Panc1 (cell line): ENCODE measurements around the gene DOCK4. TPM values are rescaled to one million over a fixed set of nuclear protein-coding genes. Genes with fewer than 3 reads are reported as not detected.
A peak's percentile ranks its signal among the peaks of the same experiment; 100 is the strongest.

Source experiments
- ATAC-seq: fragments of 200-7000 bp; cut with Tn5 transposase; 2 replicates; pipeline ENCODE4 v1.9.1; 2020; ENCODE audit warnings: mild to moderate bottlenecking, moderate library complexity
- Bru-seq: library from RNA; stranded (reverse); fragments of 400-500 nt; gene quantifications from one replicate; lab custom pipeline; 2021; lab: Mats Ljungman, UMichigan
- BruChase-seq, 2 experiments: library from RNA; stranded (reverse); fragments of 400-500 nt; gene quantifications; one replicate each; lab custom pipeline; 2021; lab: Mats Ljungman, UMichigan
- BruUV-seq: library from RNA; stranded (reverse); fragments of 400-500 nt; replicated peaks from 2 replicates; lab custom pipeline; 2021; lab: Mats Ljungman, UMichigan
- CTCF ChIA-PET: fragments of 300-600 bp; sonication (Branson Sonifier 250); formaldehyde crosslinking; loops from one replicate; lab custom pipeline; 2022; ENCODE audit warnings: antibody characterized with exemption; lab: Charles Lee
- POLR2A ChIA-PET: fragments of 300-600 bp; sonication (Branson Sonifier 250); formaldehyde crosslinking; loops from one replicate; lab custom pipeline; 2022; ENCODE audit warnings: antibody characterized with exemption; lab: Charles Lee
- DNase-seq: peaks from one replicate; pipeline ENCODE4 v3.0.0-alpha.2; 2010; ENCODE audit warnings: low read depth, low spot score
- H3K27ac ChIP-seq: 2 replicates; pipeline ENCODE4 v1.5.1; 2011; ENCODE audit warnings: mild to moderate bottlenecking, low read length, inconsistent platforms
- H3K27me3 ChIP-seq: fragments of 200-500 bp; sonication (Bioruptor generic); 2 replicates; pipeline ENCODE4 v1.6.0; 2014; ENCODE audit warnings: low read length, inconsistent platforms; ENCODE audit not compliant: control insufficient read depth, insufficient read depth
- H3K36me3 ChIP-seq: fragments of 200-500 bp; sonication (Bioruptor generic); 2 replicates; pipeline ENCODE4 v1.5.1; 2014; ENCODE audit warnings: inconsistent platforms, mild to moderate bottlenecking, low read length, moderate library complexity; ENCODE audit not compliant: control insufficient read depth, insufficient read depth
- H3K4me1 ChIP-seq: 2 replicates; pipeline ENCODE4 v1.5.1; 2011; ENCODE audit warnings: inconsistent platforms, mild to moderate bottlenecking, low read length, moderate library complexity; ENCODE audit not compliant: control insufficient read depth, insufficient read depth
- H3K4me3 ChIP-seq, 2 experiments: 2 replicates each; pipeline ENCODE4 v1.5.1; 2011 to 2012; ENCODE audit warnings: low read depth in 2 of 2, low read length in 2 of 2, mild to moderate bottlenecking in 2 of 2, inconsistent platforms in 1 of 2, moderate library complexity in 1 of 2
- H3K9me3 ChIP-seq: fragments of 200-500 bp; sonication (Bioruptor generic); 2 replicates; pipeline ENCODE4 v1.5.1; 2014; ENCODE audit warnings: low read depth, mild to moderate bottlenecking, inconsistent platforms, low read length, moderate library complexity; ENCODE audit not compliant: control insufficient read depth, insufficient read depth
- CTCF ChIP-seq: fragments of 450-650 bp; IDR thresholded peaks from 2 replicates; pipeline ENCODE4 v1.5.1; 2017; ENCODE audit warnings: mild to moderate bottlenecking
- POLR2AphosphoS5 ChIP-seq: IDR thresholded peaks from 2 replicates; pipeline ENCODE4 v1.6.1; 2012; ENCODE audit warnings: mild to moderate bottlenecking, low read depth, low read length, moderate library complexity
- REST ChIP-seq, 2 experiments: IDR thresholded peaks; 2 replicates each; pipeline ENCODE4 v1.6.1; 2011 to 2012; ENCODE audit warnings: low read depth in 2 of 2, control low read depth in 1 of 2, low read length in 1 of 2, mild to moderate bottlenecking in 1 of 2, moderate library complexity in 1 of 2; ENCODE audit not compliant: insufficient read depth in 1 of 2
- SIN3A ChIP-seq: IDR thresholded peaks from 2 replicates; pipeline ENCODE4 v1.6.1; 2012; ENCODE audit warnings: low read depth, mild to moderate bottlenecking, low read length, moderate library complexity, borderline replicate concordance; ENCODE audit not compliant: insufficient read depth
- TCF7L2 ChIP-seq: IDR thresholded peaks from 2 replicates; pipeline ENCODE4 v1.6.1; 2011; ENCODE audit warnings: mild to moderate bottlenecking, low read depth, low read length, inconsistent platforms
- in situ Hi-C: cut with HindIII; loops from 2 replicates; pipeline ENCODE4 v1.10.0; 2016; ENCODE audit warnings: low sequenced_read_pairs, low pct_unique_long_range_greater_than_20kb
- intact Hi-C: fragments of 100-400 bp; cut with micrococcal nuclease; formaldehyde crosslinking; loops from one replicate; pipeline ENCODE4 v1.10.0; 2022; ENCODE audit not compliant: unreplicated experiment
- long read RNA-seq: library from polyadenylated mRNA; unstranded; transcript quantifications from one replicate; pipeline ENCODE4 v2.0.0, GENCODE V29; 2021; ENCODE audit not compliant: unreplicated experiment
- polyA plus RNA-seq: library from polyadenylated mRNA; unstranded; fragments of >200 nt; gene quantifications from one replicate; pipeline ENCODE4 v1.2.1, GENCODE V29; 2012; ENCODE audit warnings: missing spikeins; ENCODE audit not compliant: insufficient read length
- total RNA-seq: library from RNA; stranded (reverse); gene quantifications from one replicate; pipeline ENCODE4 v1.2.1, GENCODE V29; 2021; ENCODE audit not compliant: unreplicated experiment

Gene DOCK4, protein sequence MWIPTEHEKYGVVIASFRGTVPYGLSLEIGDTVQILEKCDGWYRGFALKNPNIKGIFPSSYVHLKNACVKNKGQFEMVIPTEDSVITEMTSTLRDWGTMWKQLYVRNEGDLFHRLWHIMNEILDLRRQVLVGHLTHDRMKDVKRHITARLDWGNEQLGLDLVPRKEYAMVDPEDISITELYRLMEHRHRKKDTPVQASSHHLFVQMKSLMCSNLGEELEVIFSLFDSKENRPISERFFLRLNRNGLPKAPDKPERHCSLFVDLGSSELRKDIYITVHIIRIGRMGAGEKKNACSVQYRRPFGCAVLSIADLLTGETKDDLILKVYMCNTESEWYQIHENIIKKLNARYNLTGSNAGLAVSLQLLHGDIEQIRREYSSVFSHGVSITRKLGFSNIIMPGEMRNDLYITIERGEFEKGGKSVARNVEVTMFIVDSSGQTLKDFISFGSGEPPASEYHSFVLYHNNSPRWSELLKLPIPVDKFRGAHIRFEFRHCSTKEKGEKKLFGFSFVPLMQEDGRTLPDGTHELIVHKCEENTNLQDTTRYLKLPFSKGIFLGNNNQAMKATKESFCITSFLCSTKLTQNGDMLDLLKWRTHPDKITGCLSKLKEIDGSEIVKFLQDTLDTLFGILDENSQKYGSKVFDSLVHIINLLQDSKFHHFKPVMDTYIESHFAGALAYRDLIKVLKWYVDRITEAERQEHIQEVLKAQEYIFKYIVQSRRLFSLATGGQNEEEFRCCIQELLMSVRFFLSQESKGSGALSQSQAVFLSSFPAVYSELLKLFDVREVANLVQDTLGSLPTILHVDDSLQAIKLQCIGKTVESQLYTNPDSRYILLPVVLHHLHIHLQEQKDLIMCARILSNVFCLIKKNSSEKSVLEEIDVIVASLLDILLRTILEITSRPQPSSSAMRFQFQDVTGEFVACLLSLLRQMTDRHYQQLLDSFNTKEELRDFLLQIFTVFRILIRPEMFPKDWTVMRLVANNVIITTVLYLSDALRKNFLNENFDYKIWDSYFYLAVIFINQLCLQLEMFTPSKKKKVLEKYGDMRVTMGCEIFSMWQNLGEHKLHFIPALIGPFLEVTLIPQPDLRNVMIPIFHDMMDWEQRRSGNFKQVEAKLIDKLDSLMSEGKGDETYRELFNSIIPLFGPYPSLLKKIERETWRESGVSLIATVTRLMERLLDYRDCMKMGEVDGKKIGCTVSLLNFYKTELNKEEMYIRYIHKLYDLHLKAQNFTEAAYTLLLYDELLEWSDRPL (N-terminal part only)
- 10.8 TPM for total RNA-seq
- 5.5 TPM for polyA plus RNA-seq
- percentile 57 among the genes with signal in this experiment for Bru-seq, nascent RNA
- percentile 50 among the genes with signal in this experiment for BruChase-seq, experiment 1, labeled RNA remaining after a 2-hour chase
- percentile 53 among the genes with signal in this experiment for BruChase-seq, experiment 2, labeled RNA remaining after a 6-hour chase
- long read RNA-seq, partial matches to known transcripts, result 2 of 5 reads
- long read RNA-seq, other reads (novel, unspliced or antisense), result 3 of 5 reads

- no TSS peak for BruUV-seq
- peak within 1 kb of the TSS; percentile 81 for H3K27ac ChIP-seq
- peak within 1 kb of the TSS; percentile 76 to 95 for H3K4me3 ChIP-seq
- peaks cover 8% of the 10 kb centered on the region for H3K4me1 ChIP-seq
- no peaks in the 10 kb centered on the region for H3K27me3 ChIP-seq
- intact Hi-C loops, result loop anchor here (10.0 kb wide), 1 partner anchor 178 kb away; no protein-coding TSS in a partner anchor
- TF ChIP-seq TCF7L2 (peak; percentile 67), CTCF (no peak), REST (IDR thresholded peaks at IDR 0.05; ENCODE audit: insufficient read depth in 1 of 2, low read depth in 2 of 2, low read length in 1 of 2) (no peak), SIN3A (peak; percentile 71; the same call in 1 of the 2 replicates), POLR2AphosphoS5 (no peak; the same call in 1 of the 2 replicates)
- ChIA-PET POLR2A (no interaction called here), CTCF (interaction anchor here (0.6 kb wide), 1 partner anchor 443 kb away, joined by 3 read pairs; no protein-coding TSS in a partner anchor)
- no peaks in the 10 kb centered on the region for H3K9me3 ChIP-seq
- peak; percentile 99 for DNase-seq
- ATAC-seq, result peak; percentile 96
- in situ Hi-C loops, result no loop called here
- H3K36me3 ChIP-seq, result no peaks in the 10 kb centered on the region; the same call in 1 of the 2 replicates
Observed at GRCh38 chr7:112206238-112206990, at the start of gene DOCK4, which contains the start of gene ZNF277. Gene DOCK4, minus strand, starts transcription at chr7:112206399. Its CDS starts 261 bp downstream, at chr7:112206138. Gene ZNF277, plus strand, starts transcription at chr7:112206695. Its CDS starts 22 bp downstream, at chr7:112206717.
